Measurements from ENCODE around the gene CARD10. TPM values are rescaled to one million over a fixed set of nuclear protein-coding genes. Genes with fewer than 3 reads are reported as not detected.

The CARD10 gene
- total and polyA plus RNA-seq, 2 of the 8 experiments (the other 6 are each of a cell fraction or from before 2014, with no cell fraction given) = 13.5 to 14.4 TPM

GRCh38 chr22:37498289-37498909, 20.8 kb downstream of the CARD10 start:
- Histone ChIP-seq H2BK12ac (ENCODE audit: low read depth, low read length) (peak overlapping the region; percentile 92; the same call in 1 of the 2 replicates), H4K5ac (ENCODE audit: insufficient read length, low read depth, low read length) (no peak overlapping the region), H4K8ac (ENCODE audit: extremely low read depth, insufficient read depth, low read length) (no peak overlapping the region), H3K56ac (replicated peaks; ENCODE audit: insufficient read length, low read depth, low read length) (no peak overlapping the region), H2AK5ac (ENCODE audit: low read depth, low read length) (no peak overlapping the region), H3K9ac (replicated peaks in 1 of 4; ENCODE audit: extremely low read depth in 1 of 4, low read depth in 3 of 4, low read length in 3 of 4) (no peak overlapping the region), H3K27me3 (replicated peaks in 1 of 4; ENCODE audit: control insufficient read depth in 3 of 4, extremely low read depth in 1 of 4, insufficient read depth in 3 of 4, low read length in 3 of 4) (no peaks in the 10 kb centered on the region), H3K4me3 (ENCODE audit: extremely low read depth in 1 of 4, insufficient read depth in 2 of 4, low read depth in 3 of 4, low read length in 4 of 4) (no peak overlapping the region), H3K23ac (ENCODE audit: insufficient read length) (no peak overlapping the region), H3K36me3 (ENCODE audit: control insufficient read depth in 2 of 4, insufficient read depth in 4 of 4, low read length in 3 of 4) (no peaks in the 10 kb centered on the region; a peak in 1 of 8 replicates), H2BK15ac (ENCODE audit: low read length) (peak overlapping the region; percentile 92; the same call in 1 of the 2 replicates), H3K79me1 (ENCODE audit: low read depth, low read length) (no peaks in the 10 kb centered on the region), H3K4me2 (ENCODE audit: insufficient read depth in 1 of 2, low read depth in 2 of 2, low read length in 2 of 2) (peak overlapping the region in 1 of 2 experiments; percentile 17; a peak in 1 of 4 replicates), H4K91ac (replicated peaks; ENCODE audit: insufficient read length, low read length) (no peak overlapping the region), H2BK5ac (ENCODE audit: low read depth, low read length) (no peak overlapping the region), H3K9me3 (ENCODE audit: insufficient read depth in 2 of 2, low read depth in 1 of 2, low read length in 1 of 2) (no peaks in the 10 kb centered on the region), H3K4me1 (replicated peaks in 1 of 4; ENCODE audit: control insufficient read depth in 3 of 4, insufficient read depth in 4 of 4, low read length in 3 of 4) (peaks cover 0 to 23% (median 11%) of the 10 kb centered on the region in 4 experiments; a peak in 5 of 7 replicates), H2BK120ac (replicated peaks; ENCODE audit: low read depth, low read length) (no peak overlapping the region), H3K27ac (ENCODE audit: low read depth, low read length) (no peak overlapping the region), H2AFZ (ENCODE audit: low read length) (no peak overlapping the region), H2BK20ac (ENCODE audit: low read length) (no peak overlapping the region), H3K14ac (ENCODE audit: insufficient read length) (no peak overlapping the region), H3K18ac (ENCODE audit: extremely low read depth, low read length) (peak overlapping the region; percentile 71; the same call in 1 of the 2 replicates), H3K79me2 (ENCODE audit: control insufficient read depth in 1 of 2, insufficient read depth in 2 of 2, low read length in 2 of 2) (no peaks in the 10 kb centered on the region), H3K23me2 (ENCODE audit: low read depth, low read length) (no peaks in the 10 kb centered on the region), H3K4ac (replicated peaks; ENCODE audit: insufficient read length, low read depth, low read length) (no peak overlapping the region), H4K20me1 (replicated peaks in 1 of 2; ENCODE audit: control insufficient read depth in 1 of 2, insufficient read depth in 2 of 2, low read length in 2 of 2) (no peaks in the 10 kb centered on the region)
- WGBS, 2 experiments (ENCODE audit: extremely low coverage in 1 of 2, insufficient coverage in 1 of 2, insufficient read length in 1 of 2, insufficient replicate concordance in 2 of 2, low coverage in 1 of 2, low lambda C conversion rate in 2 of 2, missing lambda C conversion rate in 1 of 2) = 36% methylated on average over 14 of the region's 15 CpGs; no CpG with 5 or more reads in 1 of the 2 experiments
- ChIA-PET POLR2A (ENCODE audit: partially characterized antibody) (interaction anchor here (1.4 to 2.3 kb wide), 2 partner anchors 12 to 63 kb away, joined by 5 to 6 read pairs; partner anchors contain the start of gene MFNG), CTCF (ENCODE audit: partially characterized antibody) (interaction anchor here (0.7 to 21.5 kb wide), 21 partner anchors 9 to 238 kb away, joined by 3 to 312 read pairs (median 4); partner anchors contain the start of gene MFNG)
- FAIRE-seq = peak; percentile 57
- DNase-seq (ENCODE audit: low read depth in 1 of 2, low spot score in 2 of 2) = peak; percentile 47 to 90
- TF ChIP-seq HDAC2 (IDR thresholded peaks at IDR 0.05; ENCODE audit: borderline replicate concordance in 1 of 2, low read depth in 2 of 2, low read length in 2 of 2) (no peak), CHD1 (IDR thresholded peaks at IDR 0.05; ENCODE audit: low read depth, low read length) (no peak), ATF3 (IDR thresholded peaks at IDR 0.05; ENCODE audit: insufficient read depth, low read depth, low read length) (no peak), CHD2 (IDR thresholded peaks at IDR 0.05; ENCODE audit: low read length) (no peak), RAD21 (IDR thresholded peaks at IDR 0.05 in 1 of 2, conservative IDR thresholded peaks at IDR 0.05 in 1 of 2; ENCODE audit: low read depth in 2 of 2, low read length in 2 of 2) (peak; percentile 63 to 71), TCF12 (IDR thresholded peaks at IDR 0.05; ENCODE audit: low read depth, low read length) (peak; percentile 82; the same call in 1 of the 2 replicates), BRCA1 (IDR thresholded peaks at IDR 0.05; ENCODE audit: low read depth, low read length) (no peak), EP300 (IDR thresholded peaks at IDR 0.05; ENCODE audit: borderline replicate concordance in 1 of 2, low read depth in 2 of 2, low read length in 2 of 2) (no peak), BACH1 (IDR thresholded peaks at IDR 0.05; ENCODE audit: low read length) (no peak), POLR2A (IDR thresholded peaks at IDR 0.05; ENCODE audit: control extremely low read depth in 1 of 2, low read depth in 2 of 2, low read length in 2 of 2) (no peak)
- TF ChIP-seq, protein P1, sequence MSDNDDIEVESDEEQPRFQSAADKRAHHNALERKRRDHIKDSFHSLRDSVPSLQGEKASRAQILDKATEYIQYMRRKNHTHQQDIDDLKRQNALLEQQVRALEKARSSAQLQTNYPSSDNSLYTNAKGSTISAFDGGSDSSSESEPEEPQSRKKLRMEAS (IDR thresholded peaks at IDR 0.05) = peak; percentile 70; the same call in 1 of the 2 replicates
